Myocyte (in vitro differentiated cells): ENCODE measurements around the gene TCEAL6. TPM values are rescaled to one million over a fixed set of nuclear protein-coding genes. Genes with fewer than 3 reads are reported as not detected.
"Not testable (repeated sequence)": the region's sequence is repeated elsewhere in the genome, so short reads cannot be mapped to it uniquely, and the experiment has no call there.

Experiments used
- DNase-seq: peaks from one replicate; pipeline ENCODE4 v3.0.0-alpha.2; 2012; ENCODE audit warnings: low read depth
- polyA plus RNA-seq: library from polyadenylated mRNA; unstranded; fragments of >200 nt; gene quantifications from one replicate; pipeline ENCODE4 v1.2.1, GENCODE V29; 2012; ENCODE audit warnings: missing spikeins
- total RNA-seq: library from RNA; depleted of rRNA; stranded (reverse); fragments of >200 nt; gene quantifications from 2 replicates; pipeline ENCODE4 v1.2.3, GENCODE V29; 2014

TCEAL6 gene
- total RNA-seq: not detected in 2 replicates
- polyA plus RNA-seq: not detected

GRCh38 chrX:102142274-102142673, at the start of gene TCEAL6:
TCEAL6 (minus strand) TSS chrX:102142481.
- DNase-seq: not testable (repeated sequence)

DNA sequence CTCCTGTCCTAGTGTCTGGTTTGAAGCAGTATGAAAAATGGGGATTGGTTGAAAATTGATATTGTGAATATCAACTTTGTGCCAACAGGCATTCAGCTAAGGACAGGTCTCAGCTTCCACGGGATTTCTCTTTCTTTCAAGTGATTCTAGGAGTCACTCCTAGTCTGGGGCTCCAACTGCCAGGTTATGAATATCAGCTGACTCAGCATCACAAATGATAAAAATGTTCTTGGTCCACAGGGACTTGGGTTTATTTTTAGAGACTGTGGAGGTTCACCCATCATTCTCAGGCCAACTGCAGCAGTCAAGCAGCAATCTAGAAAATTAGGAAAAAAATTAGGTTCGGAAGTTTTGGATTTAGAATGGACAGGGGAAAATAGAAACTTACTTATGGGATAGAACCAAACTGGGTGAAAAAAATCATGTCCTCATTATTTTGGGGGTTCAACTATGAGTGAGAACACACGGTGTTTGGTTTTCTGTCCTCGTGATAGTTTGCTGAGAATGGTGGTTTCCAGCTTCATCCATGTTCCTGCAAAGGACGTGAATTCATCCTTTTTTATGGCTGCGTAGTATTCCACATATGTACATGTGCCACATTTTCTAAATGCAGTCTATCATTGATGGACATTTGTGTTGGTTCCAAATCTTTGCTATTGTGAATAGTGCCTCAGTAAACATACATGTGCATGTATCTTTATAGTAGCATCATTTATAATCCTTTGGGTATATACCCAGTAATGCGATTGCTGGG, 43.9 kb upstream of the TCEAL6 start:
- no peak for DNase-seq

GRCh38 chrX:102155806-102156179, 13.5 kb upstream of the TCEAL6 start, which contains the start of gene BEX5:
BEX5 (minus strand) TSS chrX:102155977; CDS start chrX:102154265, 1,712 bp downstream.
- peak; percentile 0 for DNase-seq

DNA sequence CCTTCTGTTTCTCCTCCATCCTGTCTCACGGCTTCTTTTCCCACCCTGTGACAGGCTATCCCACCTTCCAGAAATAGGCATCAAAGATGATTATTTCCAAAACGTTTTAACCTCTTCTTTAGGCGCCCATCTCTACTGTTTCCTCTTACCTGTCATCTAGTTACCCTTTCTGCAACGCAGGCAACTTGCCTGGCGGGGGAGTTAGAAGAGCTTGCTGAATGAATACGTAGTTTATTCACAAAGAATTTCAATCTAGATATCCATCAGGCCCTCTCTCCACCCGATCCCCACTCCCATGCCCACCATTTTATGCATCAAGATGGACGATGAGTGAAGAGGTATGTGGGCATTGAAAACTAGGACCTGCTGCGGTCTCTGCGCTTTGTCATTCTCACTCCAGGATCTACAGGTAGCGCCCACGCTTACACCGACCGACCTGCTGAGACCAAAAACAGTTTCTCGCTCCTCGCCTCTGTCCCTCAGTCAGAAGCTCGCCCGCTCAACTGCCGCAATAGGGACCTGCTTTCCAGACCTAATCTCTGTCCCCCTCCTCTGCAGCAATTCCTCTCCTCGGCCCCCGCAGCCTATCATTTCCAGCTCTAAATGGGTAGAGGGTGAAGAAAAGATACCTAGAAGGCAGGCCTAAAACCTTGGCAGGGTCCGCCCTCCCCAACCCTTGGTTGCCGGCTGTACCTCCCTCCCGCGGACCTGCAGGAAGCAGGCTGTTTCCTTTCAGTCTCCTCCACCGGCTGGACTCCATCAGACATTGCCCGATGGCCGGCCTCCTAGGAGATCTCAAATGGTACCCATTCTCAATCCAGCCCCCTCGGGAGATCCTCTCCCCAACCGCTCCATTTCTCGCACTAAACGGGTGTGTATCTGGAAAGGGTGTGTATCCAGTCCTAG, 12.9 kb upstream of the TCEAL6 start:
- no peak for DNase-seq

DNA sequence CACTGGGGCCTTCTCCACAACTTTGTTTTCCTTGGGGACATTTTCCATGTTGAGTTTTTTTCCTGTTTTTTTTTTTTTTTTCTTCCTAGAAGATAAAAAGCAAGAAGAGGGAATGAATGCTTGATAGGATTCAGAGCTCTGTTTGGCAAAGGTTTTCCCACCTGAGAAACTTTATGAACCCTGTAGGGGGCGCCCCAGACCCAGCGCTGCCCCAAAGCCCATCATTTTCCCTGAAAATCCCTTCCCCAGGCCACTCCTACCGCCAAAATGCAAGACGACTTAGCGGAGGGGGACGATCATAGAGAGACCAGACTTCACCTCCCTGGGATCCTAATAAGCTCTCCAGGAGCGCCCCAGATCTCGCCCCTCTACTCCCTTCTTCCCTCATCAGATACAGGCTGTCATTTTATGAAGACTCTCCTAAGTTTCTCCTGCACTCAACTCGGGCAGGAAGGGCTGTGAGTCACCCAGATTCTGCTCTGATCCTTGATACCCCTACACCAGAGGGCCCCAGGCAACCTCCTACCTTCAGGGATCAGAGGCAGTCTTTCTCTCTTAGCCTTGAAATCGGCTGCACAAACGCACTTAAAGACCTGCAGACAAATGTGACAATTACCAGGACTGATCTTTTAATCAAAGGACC, 12.1 kb upstream of the TCEAL6 start:
- no peak for DNase-seq

GRCh38 chrX:102141631-102142030, 650 bp downstream of the TCEAL6 start:
- DNase-seq: not testable (repeated sequence)

- not testable (repeated sequence) for DNase-seq
Measured at GRCh38 chrX:102140876-102141275, 1.4 kb downstream of the TCEAL6 start.

GRCh38 chrX:102138064-102138463, 4.2 kb downstream of the TCEAL6 start:
- DNase-seq: peak; percentile 1

DNA sequence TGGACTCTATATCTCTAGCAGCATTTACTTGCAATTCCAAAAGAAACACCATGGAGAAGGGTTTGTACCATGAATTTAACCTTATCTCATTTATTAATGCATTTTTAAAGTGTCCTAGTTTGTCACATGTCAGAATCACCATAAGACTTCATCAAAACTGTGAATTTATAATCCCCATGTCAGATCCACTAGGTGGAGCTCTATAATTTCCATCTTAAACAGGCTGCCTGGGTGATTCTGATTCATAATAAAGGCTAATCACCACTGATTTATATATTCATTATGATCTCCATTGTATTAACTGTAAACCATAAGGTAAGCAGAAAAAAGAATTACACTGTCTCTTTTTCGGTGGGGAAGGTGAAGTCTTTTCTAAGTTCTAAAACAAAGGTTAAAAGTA, 12.8 kb downstream of the TCEAL6 start:
- DNase-seq: no peak

GRCh38 chrX:102126863-102127262, 15.4 kb downstream of the TCEAL6 start:
- DNase-seq: no peak

GRCh38 chrX:102126080-102126818, 16.0 kb downstream of the TCEAL6 start:
- not testable (repeated sequence) for DNase-seq

GRCh38 chrX:102125436-102125835, 16.8 kb downstream of the TCEAL6 start, which contains the start of gene TCEAL2:
TCEAL2 (plus strand) TSS chrX:102125679; CDS start chrX:102126831, 1,152 bp downstream.
- DNase-seq: not testable (repeated sequence)

- not testable (repeated sequence) for DNase-seq
Measured at GRCh38 chrX:102125014-102125413, 17.3 kb downstream of the TCEAL6 start.

DNA sequence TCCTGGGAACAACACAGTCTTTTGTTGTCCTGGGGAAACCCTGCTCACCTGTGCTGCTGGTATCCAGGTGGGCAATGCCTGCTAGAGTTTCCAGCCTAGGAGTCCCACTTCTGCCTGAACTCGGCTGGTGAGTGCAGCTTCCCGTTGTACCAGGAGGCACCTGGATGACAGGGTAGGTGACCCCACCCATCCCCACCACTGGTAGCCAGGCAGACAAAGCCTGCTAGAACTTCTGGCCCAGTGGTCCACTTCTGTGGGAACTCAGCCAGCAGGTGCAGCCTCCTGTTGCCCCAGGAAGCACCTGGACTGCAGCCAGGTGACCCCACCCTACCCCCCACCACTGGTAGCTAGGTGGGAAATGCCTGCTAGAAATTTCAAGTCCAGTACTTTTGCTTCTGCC, 26.5 kb downstream of the TCEAL6 start:
- DNase-seq: no peak

GRCh38 chrX:102113367-102113766, 28.9 kb downstream of the TCEAL6 start:
- DNase-seq: no peak

Other genes with a start within 250 kb of the TCEAL6 start
- gene ZMAT1, start 210.5 kb downstream of the TCEAL6 start, total RNA-seq: 0.19 and 0.31 TPM in 2 replicates
- gene TCEAL2, start 16.8 kb downstream of the TCEAL6 start, total RNA-seq: not detected in 2 replicates
- gene BEX5, start 13.5 kb upstream of the TCEAL6 start, total RNA-seq: not detected in 2 replicates
- gene TCP11X1, start 72.8 kb upstream of the TCEAL6 start, total RNA-seq: not detected in 2 replicates
- not detected in 2 replicates for gene NXF2, start 104.7 kb upstream of the TCEAL6 start, total RNA-seq